Measurements from ENCODE around the gene FBP1.
"Not testable (repeated sequence)": the region's sequence is repeated elsewhere in the genome, so short reads cannot be mapped to it uniquely, and the experiment has no call there.

The FBP1 gene

DNA sequence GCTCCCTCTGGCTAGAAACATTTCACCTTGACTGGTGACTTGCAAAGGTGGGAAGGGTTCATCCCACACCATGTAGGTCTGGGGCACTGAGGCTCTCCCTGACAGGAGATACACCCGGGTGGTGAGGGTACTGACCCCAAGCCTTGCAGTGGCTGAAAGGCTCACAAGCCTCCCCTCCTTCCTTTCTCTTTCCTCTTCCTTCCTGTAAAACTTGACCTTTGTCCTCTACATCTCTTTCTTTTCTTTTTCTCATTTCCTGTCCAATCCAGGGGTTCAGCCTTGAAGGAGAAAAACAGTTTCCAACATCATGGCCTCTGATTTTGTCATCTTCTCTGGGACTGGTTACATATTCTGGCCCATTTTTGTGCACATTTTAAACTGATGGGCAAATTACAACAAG is 62.3 kb downstream of the FBP1 start:
- DNase-seq (ENCODE audit: low spot score) = no peak

- no peak for DNase-seq (ENCODE audit: low spot score)
These were observed 63.2 kb downstream of the FBP1 start for GRCh38 chr9:94576131-94576530.

- DNase-seq (ENCODE audit: low spot score) = no peak
These were observed 70.2 kb downstream of the FBP1 start for GRCh38 chr9:94568972-94569712.

DNA sequence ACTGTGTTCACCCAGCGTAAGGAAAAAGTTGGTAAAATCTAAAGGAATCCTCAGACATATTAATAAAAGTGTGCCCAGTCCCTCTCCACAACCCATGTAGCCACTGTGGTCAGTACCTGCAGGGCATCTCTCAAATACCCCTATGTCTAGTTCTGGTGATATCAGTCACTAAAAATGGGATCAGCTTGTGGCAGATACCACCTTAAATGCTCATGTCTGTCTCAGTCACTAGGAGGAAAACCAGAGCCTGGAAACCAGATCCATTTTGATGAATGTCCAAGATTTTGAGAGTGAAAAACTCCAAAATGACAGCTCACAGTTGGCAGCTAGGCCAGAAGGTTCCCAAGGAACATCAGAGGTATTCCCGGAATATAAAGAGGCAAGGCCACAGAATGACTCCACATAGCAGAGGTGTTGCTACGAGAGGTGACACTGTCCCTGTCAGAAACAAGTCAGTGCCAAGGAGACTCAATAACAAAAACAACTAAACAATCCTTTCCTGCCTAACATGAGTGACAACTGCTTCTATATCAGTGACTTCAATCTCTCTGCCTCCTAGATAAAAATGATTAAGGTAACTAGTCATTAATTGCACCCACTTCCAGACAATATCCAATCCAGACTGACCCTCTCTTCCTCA is 70.9 kb downstream of the FBP1 start:
- DNase-seq (ENCODE audit: low spot score) = no peak

DNA sequence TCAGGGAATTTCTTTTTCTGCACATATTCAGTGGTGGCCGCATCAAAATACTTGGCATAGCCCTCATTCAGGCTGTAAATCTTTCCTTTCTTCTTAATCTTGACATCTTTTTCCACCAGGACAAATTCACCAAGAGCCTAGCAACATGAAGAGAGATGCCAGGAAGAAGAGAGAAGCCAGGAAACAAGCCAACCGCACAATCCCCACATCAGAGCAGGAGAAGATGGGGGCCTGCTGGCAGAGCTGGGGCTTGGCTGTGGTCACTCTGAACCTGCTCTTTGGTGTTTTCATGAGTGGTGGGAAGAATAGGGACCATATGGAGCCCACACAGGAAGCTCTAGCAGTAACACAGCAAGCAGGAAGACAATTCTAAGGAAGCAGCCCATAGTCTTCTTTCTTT is 72.0 kb downstream of the FBP1 start:
- no peak for DNase-seq (ENCODE audit: low spot score)

DNA sequence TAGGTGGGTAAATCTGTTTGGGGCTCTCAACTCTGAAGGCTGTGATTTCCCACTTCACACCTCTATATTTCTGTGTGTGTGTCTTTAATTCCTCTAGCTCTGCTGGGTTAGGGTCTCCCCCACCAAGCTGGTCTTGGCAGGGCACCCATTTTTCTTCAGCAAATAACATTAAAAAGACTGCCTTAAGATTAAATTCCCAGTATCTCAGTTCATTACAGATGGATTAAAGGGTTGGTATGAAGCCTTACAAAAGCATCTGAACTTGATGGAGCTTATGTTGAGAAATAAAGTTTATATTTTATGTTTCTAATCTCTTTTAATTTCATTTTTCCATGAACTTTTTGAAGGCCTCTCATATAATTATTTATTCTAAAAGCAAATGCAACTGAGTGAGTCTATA is 72.8 kb downstream of the FBP1 start:
- no peak for DNase-seq (ENCODE audit: low spot score)

GRCh38 chr9:94564279-94564678 is 75.0 kb downstream of the FBP1 start:
- not testable (repeated sequence) for DNase-seq (ENCODE audit: low spot score)

GRCh38 chr9:94563548-94563947 is 75.8 kb downstream of the FBP1 start:
- DNase-seq (ENCODE audit: low spot score) = no peak

- no peak for DNase-seq (ENCODE audit: low spot score)
These were observed 79.1 kb downstream of the FBP1 start for GRCh38 chr9:94560237-94560636.

DNA sequence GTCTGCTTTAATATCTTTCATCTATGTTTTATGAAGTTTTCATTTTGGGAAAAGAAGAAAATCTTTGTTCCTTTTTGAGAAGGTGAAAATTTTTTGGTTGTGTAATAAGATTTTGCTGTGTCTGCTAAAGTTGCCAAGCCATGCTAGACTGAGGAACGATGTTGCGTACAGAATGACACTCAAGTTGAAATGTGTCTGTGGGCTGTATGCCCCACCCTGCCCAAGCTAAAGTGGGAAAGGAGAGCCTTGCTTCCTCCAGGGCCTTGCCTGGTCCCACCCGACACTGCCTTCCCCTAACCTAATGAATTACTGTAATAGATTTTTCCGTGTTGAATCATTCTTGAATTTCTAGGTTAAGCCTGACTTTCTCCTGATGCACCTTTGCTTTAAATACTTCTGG is 81.9 kb downstream of the FBP1 start:
- no peak for DNase-seq (ENCODE audit: low spot score)

DNA sequence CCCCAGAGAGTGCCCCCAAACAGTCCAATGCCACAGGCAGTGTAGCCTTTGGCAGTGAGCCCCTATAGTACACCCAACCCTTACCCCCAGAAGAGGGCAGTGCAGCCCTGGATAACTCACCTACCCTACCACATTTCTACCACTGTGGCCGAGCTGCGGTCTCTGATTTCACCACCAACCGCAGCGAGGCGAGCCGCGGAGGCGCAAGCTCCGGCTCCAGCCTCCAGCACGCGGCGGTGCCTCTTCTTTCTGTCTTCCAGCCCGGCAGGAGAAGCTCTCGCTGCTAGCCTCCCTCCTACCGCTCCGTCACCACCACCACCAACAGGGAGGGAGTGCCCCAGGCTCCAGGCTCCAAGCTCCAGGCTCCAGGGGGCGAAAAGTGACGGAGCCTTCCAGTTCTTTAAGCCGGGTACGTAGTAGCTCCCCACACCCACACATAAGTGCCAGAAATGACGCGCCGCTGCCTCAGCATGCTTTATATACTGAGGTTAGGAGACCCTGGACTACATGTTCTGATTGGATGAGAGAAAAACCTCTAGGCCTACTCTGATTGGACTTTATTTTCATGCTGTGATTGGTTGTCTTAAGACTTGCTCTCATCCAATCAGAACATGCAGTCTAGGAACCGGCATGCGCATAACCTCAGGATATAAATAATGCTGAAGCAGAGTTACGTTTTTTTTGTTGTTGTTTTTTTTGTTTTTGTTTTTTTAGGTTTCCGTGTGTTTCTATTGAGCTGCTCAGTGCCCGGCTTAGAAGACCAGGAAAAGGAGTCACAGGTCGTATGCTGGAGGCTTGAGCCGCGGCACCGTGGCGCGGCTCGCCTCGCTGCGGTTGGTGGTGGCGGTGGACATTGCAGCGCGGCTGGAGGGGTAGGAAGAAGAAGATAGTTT is 84.6 kb downstream of the FBP1 start, which contains the start of gene PCAT7:
Gene PCAT7 (plus strand): TSS at position 645 of the 893 bp plus-strand sequence.
- DNase-seq (ENCODE audit: low spot score) = peak; percentile 1

DNA sequence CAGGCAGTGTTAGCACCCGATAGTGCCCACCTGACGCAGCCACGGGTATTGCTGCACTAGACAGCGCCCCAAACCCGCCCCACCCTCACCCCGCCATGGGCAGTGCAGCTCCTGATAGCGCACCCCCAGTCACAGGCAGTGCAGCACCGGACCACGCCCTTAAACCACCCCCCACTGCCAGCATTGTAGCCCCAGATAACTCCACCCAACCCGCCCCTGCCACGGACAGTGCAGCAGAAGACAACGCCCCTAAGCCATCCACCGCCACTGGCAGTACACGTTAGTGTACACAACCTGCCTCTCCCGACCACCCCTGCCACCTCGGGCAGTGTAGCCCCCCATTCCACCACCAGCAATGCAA is 85.3 kb downstream of the FBP1 start:
- no peak for DNase-seq (ENCODE audit: low spot score)
